ENCODE measurements around the gene EPS8.

The EPS8 gene

GRCh38 chr12:15602051-15602672 lies 187.0 kb downstream of the EPS8 start:
- no peak for DNase-seq (ENCODE audit: low spot score)

- no peak for DNase-seq (ENCODE audit: low spot score)
These were observed 187.9 kb downstream of the EPS8 start for GRCh38 chr12:15601210-15601800.

GRCh38 chr12:15600223-15600935 lies 188.8 kb downstream of the EPS8 start:
- no peak for DNase-seq (ENCODE audit: low spot score)

GRCh38 chr12:15599266-15600037 lies 189.7 kb downstream of the EPS8 start:
- peak; percentile 89 for DNase-seq (ENCODE audit: low spot score)

GRCh38 chr12:15597125-15597830 lies 191.9 kb downstream of the EPS8 start:
- DNase-seq (ENCODE audit: low spot score) = peak; percentile 78

- DNase-seq (ENCODE audit: low spot score) = no peak
These were observed 193.0 kb downstream of the EPS8 start for GRCh38 chr12:15596174-15596573.

- DNase-seq (ENCODE audit: low spot score) = no peak
These were observed 196.3 kb downstream of the EPS8 start for GRCh38 chr12:15592934-15593333.

GRCh38 chr12:15591811-15592210 lies 197.4 kb downstream of the EPS8 start:
- no peak for DNase-seq (ENCODE audit: low spot score)

- peak; percentile 79 for DNase-seq (ENCODE audit: low spot score)
These were observed 198.9 kb downstream of the EPS8 start for GRCh38 chr12:15590180-15590826.

GRCh38 chr12:15589328-15590032 lies 199.7 kb downstream of the EPS8 start:
- no peak for DNase-seq (ENCODE audit: low spot score)

GRCh38 chr12:15584366-15585041 lies 204.7 kb downstream of the EPS8 start:
- DNase-seq (ENCODE audit: low spot score) = peak; percentile 45

- no peak for DNase-seq (ENCODE audit: low spot score)
These were observed 205.4 kb downstream of the EPS8 start for GRCh38 chr12:15583804-15584203.

- DNase-seq (ENCODE audit: low spot score) = no peak
These were observed 208.2 kb downstream of the EPS8 start for GRCh38 chr12:15581006-15581405.

GRCh38 chr12:15580431-15580830 lies 208.8 kb downstream of the EPS8 start:
- DNase-seq (ENCODE audit: low spot score) = no peak

GRCh38 chr12:15575671-15576541 lies 213.3 kb downstream of the EPS8 start:
- DNase-seq (ENCODE audit: low spot score) = no peak

GRCh38 chr12:15574353-15574752 lies 214.8 kb downstream of the EPS8 start:
- DNase-seq (ENCODE audit: low spot score) = no peak
